Right atrium auricular region (tissue), 2 donors: ENCODE measurements around the gene THRB. TPM values are rescaled to one million over a fixed set of nuclear protein-coding genes. Genes with fewer than 3 reads are reported as not detected.
"Not testable (repeated sequence)": the region's sequence is repeated elsewhere in the genome, so short reads cannot be mapped to it uniquely, and the experiment has no call there.

ENCODE experiments used
- DNase-seq: peaks from one replicate; pipeline ENCODE4 v3.0.0-alpha.2; 2019; ENCODE audit warnings: low spot score
- H3K27ac ChIP-seq, 2 donors: fragments of 200-600 bp; sonication (generic); 1 replicate in 1 of 2; 2 replicates in 1 of 2; pipeline ENCODE4 v1.5.1; 2016 to 2019
- H3K27me3 ChIP-seq, 2 donors: fragments of 200-600 bp; sonication (generic); one replicate each; pipeline versions ENCODE4 v1.5.1 to v1.6.0; 2017 to 2019
- H3K36me3 ChIP-seq: fragments of 200-600 bp; sonication (generic); one replicate; pipeline ENCODE4 v1.5.1; 2016
- H3K4me1 ChIP-seq, 2 donors: fragments of 200-600 bp; sonication (generic); one replicate each; pipeline versions ENCODE4 v1.5.1 to v1.6.0; 2017 to 2019
- H3K4me3 ChIP-seq, 2 donors: fragments of 200-600 bp; sonication (generic); 1 replicate in 1 of 2; 2 replicates in 1 of 2; pipeline ENCODE4 v1.5.1; 2017 to 2019; ENCODE audit warnings: mild to moderate bottlenecking in 1 of 2, moderate library complexity in 1 of 2
- H3K9me3 ChIP-seq, 2 donors: fragments of 200-600 bp; sonication (generic); one replicate each; pipeline ENCODE4 v1.5.1; 2019
- CTCF ChIP-seq, 2 donors: fragments of 200-600 bp; sonication (generic); IDR thresholded peaks; one replicate each; pipeline ENCODE4 v1.5.1; 2019; ENCODE audit warnings: antibody characterized with exemption in 2 of 2
- total RNA-seq, 2 donors: library from RNA; depleted of rRNA; stranded (reverse); fragments of >200 nt; gene quantifications; one replicate each; pipeline ENCODE4 v1.1.0, GENCODE V29; 2016

THRB gene
- total RNA-seq, 2 donors from 2014 or later: 4.2 to 7.0 TPM

DNA sequence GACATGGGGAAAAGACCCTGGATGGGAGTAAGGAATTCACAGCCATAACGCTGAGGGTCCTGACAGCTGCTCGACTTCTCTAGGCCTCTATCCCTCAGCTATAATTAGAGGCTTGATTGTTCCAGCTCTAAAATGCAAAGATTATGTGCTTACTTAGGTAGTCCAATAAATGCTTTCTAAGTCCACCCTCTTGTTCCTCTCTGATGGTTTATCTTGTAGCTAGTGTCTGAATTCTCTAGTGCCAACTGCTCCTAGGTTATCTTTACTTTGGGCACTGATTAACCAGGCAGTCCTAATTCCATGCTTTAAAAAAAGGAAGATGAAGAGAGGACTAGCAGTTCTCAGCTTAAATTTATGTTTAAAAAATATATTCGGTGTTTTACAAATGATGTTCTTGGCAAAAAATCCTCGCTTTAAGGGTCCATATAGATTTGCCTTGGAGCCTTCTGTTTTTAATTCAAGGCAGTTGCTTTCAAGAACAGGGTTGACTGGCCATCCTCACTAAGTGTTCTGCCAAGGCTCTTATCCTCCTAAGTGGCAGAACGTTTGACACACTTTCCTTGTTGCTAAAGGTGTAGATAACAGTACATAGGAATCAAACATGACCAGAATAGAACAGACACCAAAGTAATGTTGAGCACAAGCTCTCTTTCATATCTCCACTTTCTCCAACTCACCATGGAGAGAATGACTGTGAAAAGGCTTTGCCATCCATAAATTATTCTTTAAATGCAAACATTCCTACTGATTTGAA, 60.6 kb downstream of the THRB start:
- Histone ChIP-seq H3K4me3 (no peak overlapping the region), H3K27ac (peak overlapping the region in 1 of 2 donors; percentile 17), H3K9me3 (peaks cover 0 to 11% of the 10 kb centered on the region in 2 donors), H3K36me3 (no peaks in the 10 kb centered on the region), H3K4me1 (peaks cover 0 to 17% of the 10 kb centered on the region in 2 donors), H3K27me3 (no peaks in the 10 kb centered on the region)
- no peak for DNase-seq
- TF ChIP-seq CTCF (IDR thresholded peaks at IDR 0.05): no peak

- H3K36me3 ChIP-seq: no peaks in the 10 kb centered on the region
- DNase-seq: no peak
- H3K27ac ChIP-seq: no peak overlapping the region
- H3K4me3 ChIP-seq: no peak overlapping the region
- no peak for TF ChIP-seq CTCF (IDR thresholded peaks at IDR 0.05)
- H3K9me3 ChIP-seq: peaks cover 0 to 11% of the 10 kb centered on the region in 2 donors
- H3K4me1 ChIP-seq: peaks cover 0 to 17% of the 10 kb centered on the region in 2 donors
- H3K27me3 ChIP-seq: no peaks in the 10 kb centered on the region
These were observed 61.7 kb downstream of the THRB start for GRCh38 chr3:24432989-24433388.

GRCh38 chr3:24428481-24428880, 66.2 kb downstream of the THRB start:
- TF ChIP-seq CTCF (IDR thresholded peaks at IDR 0.05): no peak
- no peak for DNase-seq
- Histone ChIP-seq H3K36me3 (no peaks in the 10 kb centered on the region), H3K4me3 (no peak overlapping the region), H3K4me1 (peaks cover 0 to 2% of the 10 kb centered on the region in 2 donors), H3K27ac (no peak overlapping the region), H3K27me3 (no peaks in the 10 kb centered on the region), H3K9me3 (peaks cover 0 to 11% of the 10 kb centered on the region in 2 donors)

- DNase-seq: no peak
- no peaks in the 10 kb centered on the region for H3K27me3 ChIP-seq
- no peak overlapping the region for H3K4me3 ChIP-seq
- no peaks in the 10 kb centered on the region for H3K36me3 ChIP-seq
- TF ChIP-seq CTCF (IDR thresholded peaks at IDR 0.05): no peak
- H3K9me3 ChIP-seq: peaks cover 0 to 11% of the 10 kb centered on the region in 2 donors
- no peaks in the 10 kb centered on the region for H3K4me1 ChIP-seq
- H3K27ac ChIP-seq: no peak overlapping the region
These were observed 67.8 kb downstream of the THRB start for GRCh38 chr3:24426896-24427295.

GRCh38 chr3:24420829-24421228, 73.8 kb downstream of the THRB start:
- peaks cover 0 to 11% of the 10 kb centered on the region in 2 donors for H3K4me1 ChIP-seq
- DNase-seq, H3K4me3 ChIP-seq, H3K36me3 ChIP-seq, H3K27me3 ChIP-seq, H3K9me3 ChIP-seq, H3K27ac ChIP-seq: not testable (repeated sequence)

DNA sequence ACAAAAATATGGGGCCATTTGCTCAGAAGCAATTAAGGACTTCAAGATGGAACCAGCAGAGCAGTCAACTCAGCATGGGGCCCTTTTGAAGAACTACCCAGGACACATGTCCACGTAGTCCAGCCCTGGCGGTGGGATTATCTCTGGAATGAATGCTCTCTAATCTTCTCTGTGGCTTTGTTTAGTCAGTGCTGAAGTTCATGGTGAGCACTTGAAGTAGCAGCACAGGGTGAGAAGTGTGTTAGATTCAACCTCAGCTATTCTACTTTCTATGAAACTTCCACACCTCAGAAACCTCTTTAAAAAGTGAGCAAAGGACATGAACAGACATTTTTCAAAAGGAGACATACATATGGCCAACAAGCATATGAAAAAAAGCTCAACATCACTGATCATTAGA, 74.4 kb downstream of the THRB start:
- DNase-seq: no peak
- Histone ChIP-seq H3K27ac (no peak overlapping the region), H3K36me3 (no peaks in the 10 kb centered on the region), H3K27me3 (no peaks in the 10 kb centered on the region), H3K4me3 (no peak overlapping the region), H3K9me3 (no peaks in the 10 kb centered on the region), H3K4me1 (peaks cover 0 to 11% of the 10 kb centered on the region in 2 donors)
- TF ChIP-seq CTCF (IDR thresholded peaks at IDR 0.05): no peak
